Muscle layer of duodenum (tissue), 2 donors: ENCODE measurements around the gene VTI1A.
"Not testable (repeated sequence)": the region's sequence is repeated elsewhere in the genome, so short reads cannot be mapped to it uniquely, and the experiment has no call there.

ENCODE experiments used
- H3K27ac ChIP-seq: one replicate; pipeline ENCODE4 v1.7.0; 2013; ENCODE audit warnings: mild to moderate bottlenecking, low read length
- H3K27me3 ChIP-seq: one replicate; pipeline ENCODE4 v1.7.0; 2013; ENCODE audit warnings: low read depth, mild to moderate bottlenecking, control low read depth, low read length
- H3K36me3 ChIP-seq, 2 donors: one replicate each; pipeline ENCODE4 v1.7.0; 2013; ENCODE audit warnings: low read length in 2 of 2, control low read depth in 1 of 2, mild to moderate bottlenecking in 1 of 2; ENCODE audit not compliant: insufficient read depth in 2 of 2, control insufficient read depth in 1 of 2
- H3K4me1 ChIP-seq, 2 donors: one replicate each; pipeline ENCODE4 v1.7.0; 2013; ENCODE audit warnings: low read length in 2 of 2, mild to moderate bottlenecking in 2 of 2, control low read depth in 1 of 2, moderate library complexity in 1 of 2; ENCODE audit not compliant: insufficient read depth in 2 of 2, control insufficient read depth in 1 of 2
- H3K4me3 ChIP-seq, 2 donors: one replicate each; pipeline ENCODE4 v1.7.0; 2013; ENCODE audit warnings: low read length in 2 of 2, low read depth in 1 of 2, mild to moderate bottlenecking in 1 of 2
- H3K9me3 ChIP-seq, 2 donors: one replicate each; pipeline ENCODE4 v1.7.0; 2013; ENCODE audit warnings: low read length in 2 of 2, control low read depth in 1 of 2, mild to moderate bottlenecking in 1 of 2; ENCODE audit not compliant: control insufficient read depth in 1 of 2
- donor health status: healthy.

Gene VTI1A

GRCh38 chr10:112481602-112482001, 34.6 kb downstream of the VTI1A start:
- H3K9me3 ChIP-seq = no peaks in the 10 kb centered on the region
- no peaks in the 10 kb centered on the region for H3K27me3 ChIP-seq
- H3K27ac ChIP-seq = no peak overlapping the region
- no peaks in the 10 kb centered on the region for H3K36me3 ChIP-seq
- H3K4me1 ChIP-seq = no peaks in the 10 kb centered on the region
- no peak overlapping the region for H3K4me3 ChIP-seq

GRCh38 chr10:112484399-112484798, 37.4 kb downstream of the VTI1A start:
- Histone ChIP-seq H3K27me3 (no peaks in the 10 kb centered on the region), H3K9me3 (no peaks in the 10 kb centered on the region), H3K36me3 (no peaks in the 10 kb centered on the region), H3K4me1 (no peaks in the 10 kb centered on the region), H3K27ac (no peak overlapping the region), H3K4me3 (no peak overlapping the region)

- no peak overlapping the region for H3K27ac ChIP-seq
- H3K36me3 ChIP-seq = no peaks in the 10 kb centered on the region
- no peaks in the 10 kb centered on the region for H3K4me1 ChIP-seq
- H3K9me3 ChIP-seq = no peaks in the 10 kb centered on the region
- H3K4me3 ChIP-seq = no peak overlapping the region
- H3K27me3 ChIP-seq = no peaks in the 10 kb centered on the region
These were observed 40.9 kb downstream of the VTI1A start for GRCh38 chr10:112487964-112488363.

GRCh38 chr10:112490545-112490944, 43.5 kb downstream of the VTI1A start:
- Histone ChIP-seq H3K27me3 (no peaks in the 10 kb centered on the region), H3K27ac (no peak overlapping the region)

GRCh38 chr10:112491144-112491543, 44.1 kb downstream of the VTI1A start:
- Histone ChIP-seq H3K36me3 (no peaks in the 10 kb centered on the region), H3K4me3 (no peak overlapping the region), H3K27me3 (no peaks in the 10 kb centered on the region), H3K27ac (no peak overlapping the region), H3K9me3 (no peaks in the 10 kb centered on the region), H3K4me1 (no peaks in the 10 kb centered on the region)

More at GRCh38 chr10:112490545-112490944, 43.5 kb downstream of the VTI1A start:
- Histone ChIP-seq H3K4me1 (no peaks in the 10 kb centered on the region), H3K4me3 (no peak overlapping the region), H3K36me3 (no peaks in the 10 kb centered on the region), H3K9me3 (no peaks in the 10 kb centered on the region)

- H3K27ac ChIP-seq = no peak overlapping the region
- no peaks in the 10 kb centered on the region for H3K36me3 ChIP-seq
- H3K9me3 ChIP-seq = no peaks in the 10 kb centered on the region
- H3K4me3 ChIP-seq = no peak overlapping the region
- no peaks in the 10 kb centered on the region for H3K27me3 ChIP-seq
- no peaks in the 10 kb centered on the region for H3K4me1 ChIP-seq
These were observed 45.7 kb downstream of the VTI1A start for GRCh38 chr10:112492736-112493135.

- Histone ChIP-seq H3K9me3 (no peaks in the 10 kb centered on the region), H3K27ac (no peak overlapping the region), H3K27me3 (no peaks in the 10 kb centered on the region), H3K4me1 (no peaks in the 10 kb centered on the region), H3K36me3 (no peaks in the 10 kb centered on the region), H3K4me3 (no peak overlapping the region)
These were observed 50.4 kb downstream of the VTI1A start for GRCh38 chr10:112497347-112497950.

GRCh38 chr10:112498806-112499205, 51.8 kb downstream of the VTI1A start:
- Histone ChIP-seq H3K36me3 (no peaks in the 10 kb centered on the region), H3K27ac (no peak overlapping the region), H3K9me3 (no peaks in the 10 kb centered on the region)

GRCh38 chr10:112499985-112500384, 53.0 kb downstream of the VTI1A start:
- not testable (repeated sequence) for H3K27ac ChIP-seq, H3K27me3 ChIP-seq, H3K9me3 ChIP-seq, H3K4me3 ChIP-seq, H3K4me1 ChIP-seq, H3K36me3 ChIP-seq

More at GRCh38 chr10:112498806-112499205, 51.8 kb downstream of the VTI1A start:
- H3K4me3 ChIP-seq = no peak overlapping the region
- no peaks in the 10 kb centered on the region for H3K27me3 ChIP-seq
- H3K4me1 ChIP-seq = no peaks in the 10 kb centered on the region

- no peaks in the 10 kb centered on the region for H3K36me3 ChIP-seq
- H3K27ac ChIP-seq = no peak overlapping the region
- no peaks in the 10 kb centered on the region for H3K27me3 ChIP-seq
- H3K9me3 ChIP-seq = no peaks in the 10 kb centered on the region
- peaks cover 0 to 3% of the 10 kb centered on the region in 2 donors for H3K4me1 ChIP-seq
- H3K4me3 ChIP-seq = no peak overlapping the region
These were observed 55.5 kb downstream of the VTI1A start for GRCh38 chr10:112502536-112502935.

- no peaks in the 10 kb centered on the region for H3K36me3 ChIP-seq
- H3K4me3 ChIP-seq = no peak overlapping the region
- peaks cover 0 to 6% of the 10 kb centered on the region in 2 donors for H3K4me1 ChIP-seq
- no peaks in the 10 kb centered on the region for H3K27me3 ChIP-seq
- H3K27ac ChIP-seq = no peak overlapping the region
- no peaks in the 10 kb centered on the region for H3K9me3 ChIP-seq
These were observed 56.6 kb downstream of the VTI1A start for GRCh38 chr10:112503643-112504042.

GRCh38 chr10:112507046-112507445, 60.0 kb downstream of the VTI1A start:
- no peaks in the 10 kb centered on the region for H3K27me3 ChIP-seq
- H3K36me3 ChIP-seq = no peaks in the 10 kb centered on the region
- peaks cover 0 to 6% of the 10 kb centered on the region in 2 donors for H3K4me1 ChIP-seq
- H3K27ac ChIP-seq = no peak overlapping the region
- H3K4me3 ChIP-seq = no peak overlapping the region
- H3K9me3 ChIP-seq = no peaks in the 10 kb centered on the region
